Measurements from ENCODE around the gene NSUN7.

DNA sequence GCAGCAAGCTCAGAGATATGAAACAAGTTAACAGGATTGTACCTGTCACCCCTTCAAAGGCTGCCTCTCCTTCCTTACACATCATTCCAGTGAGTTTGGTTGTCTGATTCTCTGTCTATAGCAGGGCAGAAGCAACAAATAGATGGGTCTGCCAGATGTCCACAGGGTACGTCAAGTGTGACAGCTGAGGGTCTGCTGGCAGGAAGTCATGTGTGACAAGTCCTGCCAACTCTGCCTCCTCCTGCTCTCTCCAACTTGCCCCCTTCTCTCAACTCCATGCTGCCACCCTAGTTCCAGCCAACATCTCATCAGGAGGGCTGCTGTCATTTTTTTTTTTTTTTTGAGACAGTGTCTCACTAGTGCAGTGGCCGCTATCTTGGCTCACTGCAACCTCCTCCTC is 109.2 kb downstream of the NSUN7 start:
- TF ChIP-seq, protein P1, sequence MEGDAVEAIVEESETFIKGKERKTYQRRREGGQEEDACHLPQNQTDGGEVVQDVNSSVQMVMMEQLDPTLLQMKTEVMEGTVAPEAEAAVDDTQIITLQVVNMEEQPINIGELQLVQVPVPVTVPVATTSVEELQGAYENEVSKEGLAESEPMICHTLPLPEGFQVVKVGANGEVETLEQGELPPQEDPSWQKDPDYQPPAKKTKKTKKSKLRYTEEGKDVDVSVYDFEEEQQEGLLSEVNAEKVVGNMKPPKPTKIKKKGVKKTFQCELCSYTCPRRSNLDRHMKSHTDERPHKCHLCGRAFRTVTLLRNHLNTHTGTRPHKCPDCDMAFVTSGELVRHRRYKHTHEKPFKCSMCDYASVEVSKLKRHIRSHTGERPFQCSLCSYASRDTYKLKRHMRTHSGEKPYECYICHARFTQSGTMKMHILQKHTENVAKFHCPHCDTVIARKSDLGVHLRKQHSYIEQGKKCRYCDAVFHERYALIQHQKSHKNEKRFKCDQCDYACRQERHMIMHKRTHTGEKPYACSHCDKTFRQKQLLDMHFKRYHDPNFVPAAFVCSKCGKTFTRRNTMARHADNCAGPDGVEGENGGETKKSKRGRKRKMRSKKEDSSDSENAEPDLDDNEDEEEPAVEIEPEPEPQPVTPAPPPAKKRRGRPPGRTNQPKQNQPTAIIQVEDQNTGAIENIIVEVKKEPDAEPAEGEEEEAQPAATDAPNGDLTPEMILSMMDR (IDR thresholded peaks at IDR 0.05) = no peak
- TF ChIP-seq POLR2A (IDR thresholded peaks at IDR 0.05) = no peak
